Muscle of leg (tissue), 11 donors: ENCODE results near the gene PIPOX. TPM values are rescaled to one million over a fixed set of nuclear protein-coding genes. Genes with fewer than 3 reads are reported as not detected.

Experiments
- DNase-seq: peaks from one replicate; pipeline ENCODE4 v3.0.0; 2013
- H3K27ac ChIP-seq: one replicate; pipeline ENCODE4 v1.5.1; 2013; ENCODE audit warnings: mild to moderate bottlenecking, low read length, control low read depth
- H3K27me3 ChIP-seq: one replicate; pipeline ENCODE4 v1.6.1; 2013; ENCODE audit warnings: low read length; ENCODE audit not compliant: control insufficient read depth, insufficient read depth
- H3K36me3 ChIP-seq: one replicate; pipeline ENCODE4 v1.6.1; 2013; ENCODE audit warnings: low read length; ENCODE audit not compliant: control insufficient read depth, insufficient read depth
- H3K4me1 ChIP-seq: one replicate; pipeline ENCODE4 v1.6.1; 2013; ENCODE audit warnings: low read length; ENCODE audit not compliant: control insufficient read depth, insufficient read depth
- H3K4me3 ChIP-seq: one replicate; pipeline ENCODE4 v1.5.1; 2013; ENCODE audit warnings: low read length, control low read depth
- H3K9me3 ChIP-seq: replicated peaks from 2 replicates; pipeline ENCODE4 v1.6.1; 2013; ENCODE audit warnings: low read depth, low read length; ENCODE audit not compliant: control insufficient read depth
- WGBS: methylation state at CpG from one replicate; pipeline ENCODE4 v1.1.5; 2013; ENCODE audit warnings: missing lambda C conversion rate; ENCODE audit not compliant: insufficient coverage; 5-methylcytosine and 5-hydroxymethylcytosine counted together
- polyA plus RNA-seq, 8 donors: library from polyadenylated mRNA; unstranded; fragments of 120-200 nt; gene quantifications; one replicate each; pipeline versions ENCODE4 v1.2.1 to v1.2.3, GENCODE V29; 2013; ENCODE audit warnings: inconsistent platforms in 1 of 8, low replicate concordance in 1 of 8; ENCODE audit not compliant: insufficient read length in 8 of 8, insufficient read depth in 1 of 8
- total RNA-seq: library from RNA; stranded (reverse); fragments of 120-200 nt; gene quantifications from one replicate; pipeline ENCODE4 v1.2.4, GENCODE V29; 2013

PIPOX gene
- total and polyA plus RNA-seq, 9 donors: 0.79 to 5.8 (median 1.5) TPM

DNA sequence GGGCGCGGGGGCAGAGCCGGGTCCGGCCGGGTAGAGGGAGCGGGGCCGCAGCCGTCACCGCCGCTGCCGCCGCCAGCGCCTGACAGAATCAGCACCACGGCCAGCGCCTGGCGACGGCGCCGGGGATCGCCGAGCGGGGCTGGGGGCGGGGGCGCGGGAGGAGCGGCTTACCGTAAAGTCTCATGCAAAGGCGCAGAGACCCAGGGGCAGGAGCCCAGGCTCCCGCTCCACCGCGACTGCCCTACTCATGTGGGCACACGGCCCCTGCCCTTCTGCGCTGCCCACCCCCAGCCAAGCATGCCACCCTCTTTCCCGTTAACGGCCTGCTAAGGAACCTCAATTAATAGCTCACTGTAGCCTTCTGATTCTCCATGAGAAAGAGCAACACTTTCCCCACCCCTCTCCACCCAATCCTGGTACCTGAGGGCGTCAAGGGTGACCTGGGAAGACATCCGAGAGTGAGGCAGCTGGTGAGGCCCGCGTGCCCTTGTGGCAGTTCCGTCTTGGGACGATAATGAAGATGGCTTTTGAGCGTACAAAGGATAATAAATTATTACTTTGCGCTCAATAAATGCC is 36.9 kb upstream of the PIPOX start, which contains the start of gene SEZ6:
SEZ6 (minus strand) TSS at position 98 of the 576 bp plus-strand sequence. CDS start 164 bp downstream, outside the sequence.
- H3K4me1 ChIP-seq: peaks cover 7% of the 10 kb centered on the region
- no peak within 1 kb of the TSS for H3K27ac ChIP-seq
- H3K36me3 ChIP-seq: no peaks in the 10 kb centered on the region
- H3K27me3 ChIP-seq: peaks cover 90% of the 10 kb centered on the region
- under 1% methylated on average over 35 of the region's 43 CpGs for WGBS
- H3K4me3 ChIP-seq: no peak within 1 kb of the TSS
- H3K9me3 ChIP-seq: no peaks in the 10 kb centered on the region
- DNase-seq: peak; percentile 89

DNA sequence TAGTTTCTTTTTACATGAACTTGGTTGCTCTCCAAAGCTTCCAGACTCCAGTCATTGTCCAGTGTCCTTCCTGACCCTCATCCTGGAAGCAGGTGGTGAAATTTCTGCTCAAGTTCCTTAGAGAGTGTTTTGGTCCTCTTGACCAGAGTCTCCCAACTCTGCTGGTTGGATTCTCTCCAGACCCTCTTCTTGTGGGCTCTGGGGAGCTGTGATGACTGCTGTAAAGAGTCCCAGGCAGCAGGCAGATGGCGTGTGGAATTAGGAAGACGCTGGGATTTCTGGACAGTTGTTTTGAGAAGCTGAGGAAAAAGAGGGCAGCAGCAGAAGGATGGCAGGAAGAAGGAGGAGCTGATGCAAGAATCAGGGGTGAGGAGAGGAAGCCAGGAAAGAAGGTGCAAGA is 35.5 kb upstream of the PIPOX start:
- 6% methylated on average over 2 of the region's 2 CpGs for WGBS
- DNase-seq: no peak
- Histone ChIP-seq H3K27ac (no peak overlapping the region), H3K36me3 (no peaks in the 10 kb centered on the region), H3K4me3 (no peak overlapping the region), H3K4me1 (peaks cover 7% of the 10 kb centered on the region), H3K9me3 (no peaks in the 10 kb centered on the region), H3K27me3 (peaks cover 83% of the 10 kb centered on the region)

DNA sequence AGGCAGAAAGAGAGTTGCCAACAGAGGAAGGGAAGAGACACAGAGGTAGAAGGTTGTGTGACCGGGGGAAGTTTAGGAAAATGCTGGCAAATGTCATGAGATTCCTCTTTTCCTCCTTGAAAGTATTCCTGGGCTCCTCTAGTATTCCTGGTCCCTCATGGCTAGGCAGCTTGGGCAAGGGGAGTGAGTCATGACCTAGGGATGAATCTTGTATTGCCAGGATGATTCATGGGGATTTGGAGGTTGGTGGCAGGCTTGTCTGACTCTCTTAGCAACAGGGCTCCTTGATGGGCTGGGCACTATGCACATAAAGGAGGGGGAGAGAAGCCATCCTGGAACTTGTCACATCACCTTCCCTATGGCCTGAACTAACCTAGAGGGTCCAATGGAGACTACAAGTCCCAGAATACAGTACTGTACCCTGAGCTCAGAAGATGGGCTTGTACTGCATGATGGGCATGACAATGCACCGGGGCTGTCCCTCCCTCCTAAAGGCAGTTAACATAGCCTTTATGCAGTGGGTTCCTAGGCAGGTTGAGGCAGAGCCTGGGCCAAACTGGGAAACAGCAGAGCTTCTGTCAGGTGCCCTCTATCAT is 35.0 kb upstream of the PIPOX start:
- 33% methylated on average over 2 of the region's 2 CpGs for WGBS
- Histone ChIP-seq H3K27ac (no peak overlapping the region), H3K36me3 (no peaks in the 10 kb centered on the region), H3K4me3 (no peak overlapping the region), H3K4me1 (peaks cover 7% of the 10 kb centered on the region), H3K27me3 (peaks cover 78% of the 10 kb centered on the region), H3K9me3 (no peaks in the 10 kb centered on the region)
- no peak for DNase-seq

DNA sequence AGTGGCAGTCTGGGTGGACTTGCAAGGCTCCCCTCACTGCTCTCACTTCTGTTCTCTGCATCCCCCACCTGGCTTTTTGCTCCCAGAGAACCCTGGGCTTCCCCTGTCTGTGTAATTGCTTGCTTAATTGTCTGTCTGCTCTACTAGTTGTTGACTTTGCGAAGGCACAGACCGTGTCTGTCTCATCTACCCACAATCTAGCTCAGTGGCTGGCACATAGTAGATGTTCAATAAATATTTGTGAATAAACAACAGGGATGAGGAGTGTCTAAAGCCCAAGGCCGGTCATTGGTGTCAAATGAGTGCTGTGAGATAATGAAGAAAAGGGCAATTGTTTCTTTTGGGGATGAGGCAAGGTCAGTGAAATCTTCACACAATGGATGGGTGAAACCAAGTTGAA is 34.4 kb upstream of the PIPOX start:
- Histone ChIP-seq H3K36me3 (no peaks in the 10 kb centered on the region), H3K4me1 (peaks cover 7% of the 10 kb centered on the region), H3K27ac (no peak overlapping the region), H3K9me3 (no peaks in the 10 kb centered on the region), H3K27me3 (peaks cover 72% of the 10 kb centered on the region), H3K4me3 (no peak overlapping the region)
- 63% methylated on average over 1 of the region's 3 CpGs for WGBS
- no peak for DNase-seq

DNA sequence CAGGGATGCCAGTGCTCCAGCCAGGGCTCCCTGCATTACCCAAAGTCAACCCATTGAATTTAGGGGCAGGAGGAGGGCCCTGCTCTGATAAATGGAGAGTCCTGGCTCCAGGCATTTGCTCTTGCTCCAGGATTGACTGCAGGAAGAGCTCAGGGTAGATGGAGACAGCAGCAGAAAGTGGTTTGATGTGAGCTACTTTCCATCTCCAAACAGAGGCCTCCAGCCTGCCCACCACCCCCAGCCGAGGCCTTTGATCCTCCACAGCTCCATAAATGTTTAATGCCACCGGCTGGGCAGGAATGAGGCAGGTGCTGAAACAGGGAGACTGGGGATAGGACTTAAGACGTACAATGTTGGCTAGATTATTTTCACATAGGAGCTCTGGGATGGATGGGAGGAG is 32.8 kb upstream of the PIPOX start:
- H3K36me3 ChIP-seq: no peaks in the 10 kb centered on the region
- 17% methylated on average over 1 of the region's 3 CpGs for WGBS
- no peak overlapping the region for H3K27ac ChIP-seq
- no peaks in the 10 kb centered on the region for H3K9me3 ChIP-seq
- no peak overlapping the region for H3K4me3 ChIP-seq
- peaks cover 68% of the 10 kb centered on the region for H3K27me3 ChIP-seq
- no peak for DNase-seq
- H3K4me1 ChIP-seq: peaks cover 7% of the 10 kb centered on the region

DNA sequence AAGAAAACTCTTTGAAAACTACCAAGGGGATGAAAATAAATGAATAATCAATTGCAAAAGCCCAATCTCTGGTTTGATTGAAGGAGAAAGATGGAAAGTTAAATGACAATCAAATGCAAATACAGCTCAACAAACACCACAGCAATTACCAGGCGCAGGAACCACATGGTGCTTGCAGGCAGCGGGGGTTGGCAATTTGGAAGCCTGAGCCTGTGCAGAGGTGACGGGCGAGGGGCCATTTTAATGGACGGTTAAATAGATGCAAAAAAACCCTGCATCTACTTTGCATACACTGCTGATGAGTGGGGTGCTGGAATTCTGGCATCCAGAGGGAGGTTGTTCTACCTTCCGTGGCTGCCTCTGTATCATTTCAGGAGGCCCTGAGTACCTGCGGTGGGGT is 32.4 kb upstream of the PIPOX start:
- H3K27me3 ChIP-seq: peaks cover 68% of the 10 kb centered on the region

DNA sequence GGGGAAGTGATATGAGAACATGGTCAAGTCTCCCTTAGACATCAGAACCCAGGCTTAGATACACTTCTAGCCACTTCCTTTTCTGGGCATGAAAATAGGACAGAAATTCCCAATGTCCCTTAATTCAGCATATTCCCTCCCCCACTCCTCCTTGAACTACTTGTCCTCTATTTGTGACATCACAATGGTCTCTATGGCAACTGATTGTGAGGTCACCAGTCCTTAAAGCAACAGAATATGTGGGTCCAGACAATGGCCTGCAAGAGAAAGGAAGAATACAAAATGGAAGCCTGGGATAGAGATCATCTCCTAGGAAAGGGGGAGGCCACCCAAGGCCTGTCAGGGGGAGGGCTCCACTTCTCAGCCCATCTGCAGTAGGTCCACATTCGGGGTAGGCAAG is 30.4 kb upstream of the PIPOX start:
- H3K9me3 ChIP-seq: no peaks in the 10 kb centered on the region
- H3K4me1 ChIP-seq: no peaks in the 10 kb centered on the region
- H3K27me3 ChIP-seq: peaks cover 66% of the 10 kb centered on the region
- no peak overlapping the region for H3K27ac ChIP-seq
- no peak for DNase-seq
- no peak overlapping the region for H3K4me3 ChIP-seq
- WGBS: 86% methylated on average over 1 of the region's 1 CpG
- no peaks in the 10 kb centered on the region for H3K36me3 ChIP-seq

More for the DNA sequence above, 32.4 kb upstream of the PIPOX start:
- no peak overlapping the region for H3K27ac ChIP-seq
- H3K36me3 ChIP-seq: no peaks in the 10 kb centered on the region
- DNase-seq: no peak
- peaks cover 4% of the 10 kb centered on the region for H3K4me1 ChIP-seq
- no peaks in the 10 kb centered on the region for H3K9me3 ChIP-seq
- no peak overlapping the region for H3K4me3 ChIP-seq
- WGBS: 42% methylated on average over 2 of the region's 7 CpGs

DNA sequence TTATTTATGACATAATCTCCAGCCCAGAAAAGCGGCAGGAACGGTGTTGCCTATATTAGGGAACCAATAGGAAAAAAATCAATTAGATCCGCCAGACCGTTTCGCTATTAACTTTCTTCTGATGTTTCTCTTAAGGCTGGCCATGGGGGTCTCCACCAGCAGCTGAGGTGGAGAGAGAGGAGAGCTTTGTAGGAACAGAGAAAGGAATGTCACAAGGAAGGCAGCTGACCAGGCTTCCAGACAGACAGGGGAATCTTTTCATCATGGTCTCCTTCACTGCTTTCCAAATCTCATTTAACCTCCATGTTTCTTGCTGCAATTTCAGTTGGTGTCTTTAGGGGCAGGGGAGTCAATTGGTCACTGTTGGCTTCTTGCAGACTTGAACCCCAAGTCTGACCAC is 28.2 kb upstream of the PIPOX start:
- Histone ChIP-seq H3K36me3 (no peaks in the 10 kb centered on the region), H3K27ac (no peak overlapping the region), H3K4me1 (no peaks in the 10 kb centered on the region), H3K27me3 (peaks cover 69% of the 10 kb centered on the region), H3K4me3 (no peak overlapping the region), H3K9me3 (no peaks in the 10 kb centered on the region)
- WGBS: 53% methylated on average over 5 of the region's 5 CpGs
- no peak for DNase-seq

DNA sequence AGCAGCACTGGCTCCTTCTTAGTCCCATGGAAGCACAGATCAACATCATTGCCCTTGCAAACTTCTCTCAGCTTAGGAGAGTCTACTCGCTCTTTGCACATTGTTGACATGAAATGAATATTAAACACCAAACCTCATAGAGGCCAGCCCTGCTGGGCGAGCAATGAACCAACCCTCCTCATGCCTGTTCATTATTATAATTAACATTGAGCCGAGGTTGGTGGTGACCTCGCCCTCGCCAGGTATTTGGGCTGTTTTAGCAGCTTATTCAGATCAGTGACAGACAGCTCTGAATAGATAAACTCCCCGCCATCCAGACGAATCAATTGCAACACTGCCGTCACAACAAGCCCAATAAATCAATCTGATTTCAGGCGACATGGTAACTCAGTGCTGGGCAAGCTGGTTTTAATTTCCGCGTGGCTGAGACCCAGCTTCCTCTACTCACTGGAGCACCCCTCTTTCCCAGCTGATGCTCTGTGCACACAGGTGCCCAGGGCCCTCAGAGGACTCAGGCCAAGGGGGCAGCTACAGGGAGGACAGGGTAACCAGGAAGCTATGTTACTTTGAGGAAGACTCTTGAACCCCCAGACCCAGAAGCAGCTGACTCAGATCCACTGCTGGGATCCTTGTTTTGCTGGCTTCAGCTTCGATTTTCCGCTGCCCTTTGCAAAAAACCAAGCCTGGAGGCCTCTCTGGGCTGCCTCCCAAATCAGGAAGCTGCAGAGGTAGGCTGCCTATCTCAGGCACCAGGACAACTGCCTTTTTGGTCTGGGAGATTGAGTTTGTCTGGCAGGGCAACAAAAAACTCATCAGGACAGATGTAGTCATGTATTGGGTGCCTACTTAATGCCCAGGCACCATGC is 26.4 kb upstream of the PIPOX start:
- H3K9me3 ChIP-seq: no peaks in the 10 kb centered on the region

DNA sequence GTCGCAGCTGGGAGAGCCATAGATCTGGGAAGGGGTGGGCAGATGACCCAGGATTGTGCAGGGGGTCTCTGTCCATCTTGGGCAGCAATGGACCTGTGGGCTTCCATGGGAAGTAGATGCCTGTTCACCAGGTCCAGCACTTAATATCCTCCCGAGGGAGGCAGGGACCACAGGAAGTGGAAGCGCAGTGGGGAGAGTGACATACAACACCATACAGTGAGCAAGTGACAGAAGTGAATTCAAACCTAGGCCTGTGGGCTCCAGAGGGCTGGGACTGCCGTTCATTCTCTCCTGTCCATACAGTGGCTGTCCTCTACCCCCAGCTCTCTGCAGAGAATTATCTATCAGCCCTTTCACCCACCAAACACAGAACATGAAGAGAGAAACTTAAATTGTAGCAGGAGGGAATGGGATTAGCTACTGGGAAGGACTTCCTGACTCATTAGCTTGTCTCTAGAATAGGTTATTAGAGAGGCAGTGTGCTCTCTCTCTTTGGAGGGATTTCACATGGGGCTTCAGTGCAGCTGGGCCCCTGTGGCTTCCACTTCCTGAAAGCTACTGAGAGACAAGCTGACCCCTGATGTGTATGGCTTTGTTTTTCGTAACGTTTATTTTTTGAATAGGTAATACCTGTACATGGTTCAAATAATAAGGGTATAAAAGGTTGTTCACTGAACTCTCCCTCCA is 24.0 kb upstream of the PIPOX start:
- peaks cover 79% of the 10 kb centered on the region for H3K27me3 ChIP-seq
- 63% methylated on average over 1 of the region's 6 CpGs for WGBS

More for the DNA sequence above, 26.4 kb upstream of the PIPOX start:
- Histone ChIP-seq H3K4me1 (no peaks in the 10 kb centered on the region), H3K4me3 (no peak overlapping the region), H3K27me3 (peaks cover 71% of the 10 kb centered on the region), H3K27ac (no peak overlapping the region), H3K36me3 (no peaks in the 10 kb centered on the region)
- 29% methylated on average over 8 of the region's 13 CpGs for WGBS
- DNase-seq: peak; percentile 56

More for the DNA sequence above, 24.0 kb upstream of the PIPOX start:
- H3K9me3 ChIP-seq: no peaks in the 10 kb centered on the region
- H3K36me3 ChIP-seq: no peaks in the 10 kb centered on the region
- no peak overlapping the region for H3K4me3 ChIP-seq
- no peaks in the 10 kb centered on the region for H3K4me1 ChIP-seq
- no peak overlapping the region for H3K27ac ChIP-seq
- no peak for DNase-seq
